Testis (tissue), 2 donors: ENCODE results near the gene INPP5A.

Experiments used
- POLR2A ChIP-seq: fragments of 450-650 bp; IDR thresholded peaks from one replicate; pipeline ENCODE4 v1.6.1; 2017; ENCODE audit warnings: antibody characterized with exemption, mild to moderate bottlenecking, moderate library complexity
- TF ChIP-seq, protein P1 (sequence below), 3 experiments: fragments of 450-650 bp in 2 of 3; fragments of 200-600 bp in 1 of 3; sonication (generic) in 1 of 3; IDR thresholded peaks; one replicate each; pipeline ENCODE4 v1.5.1; 2016 to 2019; ENCODE audit warnings: antibody characterized with exemption in 3 of 3, mild to moderate bottlenecking in 2 of 3, moderate library complexity in 1 of 3

DNA sequence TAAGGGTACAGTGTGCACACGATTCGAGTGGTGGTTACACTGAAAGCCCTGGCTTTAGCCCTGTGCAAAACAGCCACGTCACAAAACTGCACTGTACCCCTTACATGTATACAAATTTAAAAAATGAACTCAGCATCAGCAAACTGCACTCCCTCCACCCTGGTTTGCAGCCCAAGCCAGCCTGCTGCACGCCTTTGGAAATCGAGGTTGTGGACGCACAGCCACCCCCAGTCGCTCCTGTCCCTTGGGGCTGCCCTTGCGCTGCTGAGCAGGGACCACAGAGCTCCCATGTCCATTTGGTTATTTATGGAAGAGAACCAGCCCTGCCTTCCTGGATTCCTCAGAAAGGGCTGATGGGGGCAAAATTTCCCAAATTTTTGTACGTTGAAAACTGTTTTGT is 98.8 kb downstream of the INPP5A start:
- TF ChIP-seq, protein P1, sequence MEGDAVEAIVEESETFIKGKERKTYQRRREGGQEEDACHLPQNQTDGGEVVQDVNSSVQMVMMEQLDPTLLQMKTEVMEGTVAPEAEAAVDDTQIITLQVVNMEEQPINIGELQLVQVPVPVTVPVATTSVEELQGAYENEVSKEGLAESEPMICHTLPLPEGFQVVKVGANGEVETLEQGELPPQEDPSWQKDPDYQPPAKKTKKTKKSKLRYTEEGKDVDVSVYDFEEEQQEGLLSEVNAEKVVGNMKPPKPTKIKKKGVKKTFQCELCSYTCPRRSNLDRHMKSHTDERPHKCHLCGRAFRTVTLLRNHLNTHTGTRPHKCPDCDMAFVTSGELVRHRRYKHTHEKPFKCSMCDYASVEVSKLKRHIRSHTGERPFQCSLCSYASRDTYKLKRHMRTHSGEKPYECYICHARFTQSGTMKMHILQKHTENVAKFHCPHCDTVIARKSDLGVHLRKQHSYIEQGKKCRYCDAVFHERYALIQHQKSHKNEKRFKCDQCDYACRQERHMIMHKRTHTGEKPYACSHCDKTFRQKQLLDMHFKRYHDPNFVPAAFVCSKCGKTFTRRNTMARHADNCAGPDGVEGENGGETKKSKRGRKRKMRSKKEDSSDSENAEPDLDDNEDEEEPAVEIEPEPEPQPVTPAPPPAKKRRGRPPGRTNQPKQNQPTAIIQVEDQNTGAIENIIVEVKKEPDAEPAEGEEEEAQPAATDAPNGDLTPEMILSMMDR (IDR thresholded peaks at IDR 0.05): no peak
- TF ChIP-seq POLR2A: no peak
